Mucosa of descending colon (tissue), 3 donors: ENCODE measurements around the gene GLYR1. TPM values are rescaled to one million over a fixed set of nuclear protein-coding genes. Genes with fewer than 3 reads are reported as not detected.
"Not testable (repeated sequence)": the region's sequence is repeated elsewhere in the genome, so short reads cannot be mapped to it uniquely, and the experiment has no call there.

Source experiments
- ATAC-seq: fragments of 200-7000 bp; cut with Tn5 transposase; one replicate; pipeline ENCODE4 v1.9.1; 2020; ENCODE audit warnings: mild to moderate bottlenecking, moderate library complexity
- DNase-seq, 3 donors: peaks; one replicate each; pipeline ENCODE4 v3.0.0-alpha.2; 2020
- H3K36me3 ChIP-seq: fragments of 200-600 bp; one replicate; pipeline ENCODE4 v1.8.0; 2021; ENCODE audit warnings: low read depth, mild to moderate bottlenecking
- H3K4me1 ChIP-seq: fragments of 200-600 bp; one replicate; pipeline ENCODE4 v1.8.0; 2021; ENCODE audit warnings: low read depth, mild to moderate bottlenecking
- H3K4me3 ChIP-seq: fragments of 200-600 bp; one replicate; pipeline ENCODE4 v1.8.0; 2021; ENCODE audit warnings: mild to moderate bottlenecking
- H3K9me3 ChIP-seq: fragments of 200-600 bp; one replicate; pipeline ENCODE4 v1.8.0; 2021; ENCODE audit warnings: mild to moderate bottlenecking
- CTCF ChIP-seq: fragments of 200-600 bp; IDR thresholded peaks from one replicate; pipeline ENCODE4 v1.8.0; 2022; ENCODE audit warnings: antibody characterized with exemption, mild to moderate bottlenecking
- intact Hi-C, 2 donors: fragments of 100-400 bp; cut with DNase I in 1 of 2; cut with micrococcal nuclease in 1 of 2; formaldehyde crosslinking; loops; one replicate each; pipeline versions ENCODE4 v1.11.0 to v1.11.1; 2022; cut with DNase I, micrococcal nuclease
- long read RNA-seq, 2 donors: library from polyadenylated mRNA; unstranded; transcript quantifications; one replicate each; pipeline ENCODE4 v2.0.0, GENCODE V29; 2019 to 2021
- total RNA-seq, 3 donors: library from RNA; stranded (reverse); fragmentation: NEBNext Ultra II Directional in 2 of 3; extraction: Animal tissue kit (Norgen Biotek cat#: 25700) in 2 of 3; gene quantifications; one replicate each; pipeline versions ENCODE4 v1.2.1 to v1.2.4, GENCODE V29; 2021 to 2023
- donor health status: DM: no; HTN: no; CAD: no; lungs with moderate emphysema.
- donor health status: DM: no; HTN: no; CAD: no.
- donor health status: DM: no; HTN: yes; CAD: no.

GLYR1 gene
- total RNA-seq, result 100 to 1,000 TPM; 110 to 123 (median 111) TPM
- long read RNA-seq, donor 1, transcript GLYR1-201 (16 exons, 3,772 nt), result major isoform, 24 of 121 reads
- long read RNA-seq, donor 1, transcript GLYR1-212 (16 exons, 1,831 nt), result minor isoform, 7 of 121 reads
- long read RNA-seq, donor 1, partial matches to known transcripts, result 13 of 121 reads
- long read RNA-seq, donor 1, other reads (novel, unspliced or antisense), result 72 of 121 reads
- long read RNA-seq, donor 2, partial matches to known transcripts, result 5 of 24 reads
- long read RNA-seq, donor 2, other reads (novel, unspliced or antisense), result 15 of 24 reads

GRCh38 chr16:4846901-4847773 lies at the start of gene GLYR1, which contains the start of gene UBN1:
GLYR1 (minus strand) TSS chr16:4847288; CDS start chr16:4847265, 23 bp downstream.
UBN1 (plus strand) TSS chr16:4847481; CDS start chr16:4852918, 5,437 bp downstream.
- Histone ChIP-seq H3K9me3 (no peaks in the 10 kb centered on the region), H3K36me3 (no peaks in the 10 kb centered on the region), H3K4me3 (peak within 1 kb of the TSS; percentile 98), H3K4me1 (peaks cover 47% of the 10 kb centered on the region)
- intact Hi-C loops, result loop anchor here in 1 of 2 donors (10.0 kb wide), 1 partner anchor 108 kb away; the partner anchor contains the start of gene SEC14L5
- ATAC-seq, result peak; percentile 90
- peak; percentile 100 for DNase-seq
- TF ChIP-seq CTCF, result no peak

GRCh38 chr16:4896761-4897160 lies 49.7 kb upstream of the GLYR1 start:
- H3K4me3 ChIP-seq, H3K9me3 ChIP-seq, H3K36me3 ChIP-seq, ATAC-seq, DNase-seq, intact Hi-C loops, H3K4me1 ChIP-seq: not testable (repeated sequence)

GRCh38 chr16:4895366-4895765 lies 48.3 kb upstream of the GLYR1 start:
- H3K4me1 ChIP-seq, result no peaks in the 10 kb centered on the region
- DNase-seq (no peak), ATAC-seq (no peak)
- H3K4me3 ChIP-seq, result no peak overlapping the region
- intact Hi-C loops, result no loop called here
- TF ChIP-seq CTCF, result no peak
- H3K36me3 ChIP-seq, result no peaks in the 10 kb centered on the region
- no peaks in the 10 kb centered on the region for H3K9me3 ChIP-seq

GRCh38 chr16:4894276-4895150 lies 47.4 kb upstream of the GLYR1 start:
- no peaks in the 10 kb centered on the region for H3K36me3 ChIP-seq
- no peak for DNase-seq
- ATAC-seq, result no peak
- no peak for TF ChIP-seq CTCF
- no peak overlapping the region for H3K4me3 ChIP-seq
- H3K4me1 ChIP-seq, result no peaks in the 10 kb centered on the region
- intact Hi-C loops, result no loop called here
- H3K9me3 ChIP-seq, result no peaks in the 10 kb centered on the region

- Histone ChIP-seq H3K36me3 (no peaks in the 10 kb centered on the region), H3K4me1 (no peaks in the 10 kb centered on the region), H3K4me3 (no peak overlapping the region), H3K9me3 (no peaks in the 10 kb centered on the region)
- TF ChIP-seq CTCF, result no peak
- intact Hi-C loops, result no loop called here
- ATAC-seq (no peak), DNase-seq (no peak)
Measured at GRCh38 chr16:4893103-4893862, 46.2 kb upstream of the GLYR1 start.
